ENCODE measurements around the gene LIN37. TPM values are rescaled to one million over a fixed set of nuclear protein-coding genes. Genes with fewer than 3 reads are reported as not detected.
A peak's percentile ranks its signal among the peaks of the same experiment; 100 is the strongest.

The LIN37 gene, protein sequence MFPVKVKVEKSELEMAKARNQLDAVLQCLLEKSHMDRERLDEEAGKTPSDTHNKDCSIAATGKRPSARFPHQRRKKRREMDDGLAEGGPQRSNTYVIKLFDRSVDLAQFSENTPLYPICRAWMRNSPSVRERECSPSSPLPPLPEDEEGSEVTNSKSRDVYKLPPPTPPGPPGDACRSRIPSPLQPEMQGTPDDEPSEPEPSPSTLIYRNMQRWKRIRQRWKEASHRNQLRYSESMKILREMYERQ
- total RNA-seq: 1 to 10 TPM; 3.2 to 8.2 (median 4.9) TPM
- long read RNA-seq, partial matches to known transcripts: 1 of 1 reads
- long read RNA-seq, other reads (novel, unspliced or antisense): 0 of 1 reads

DNA sequence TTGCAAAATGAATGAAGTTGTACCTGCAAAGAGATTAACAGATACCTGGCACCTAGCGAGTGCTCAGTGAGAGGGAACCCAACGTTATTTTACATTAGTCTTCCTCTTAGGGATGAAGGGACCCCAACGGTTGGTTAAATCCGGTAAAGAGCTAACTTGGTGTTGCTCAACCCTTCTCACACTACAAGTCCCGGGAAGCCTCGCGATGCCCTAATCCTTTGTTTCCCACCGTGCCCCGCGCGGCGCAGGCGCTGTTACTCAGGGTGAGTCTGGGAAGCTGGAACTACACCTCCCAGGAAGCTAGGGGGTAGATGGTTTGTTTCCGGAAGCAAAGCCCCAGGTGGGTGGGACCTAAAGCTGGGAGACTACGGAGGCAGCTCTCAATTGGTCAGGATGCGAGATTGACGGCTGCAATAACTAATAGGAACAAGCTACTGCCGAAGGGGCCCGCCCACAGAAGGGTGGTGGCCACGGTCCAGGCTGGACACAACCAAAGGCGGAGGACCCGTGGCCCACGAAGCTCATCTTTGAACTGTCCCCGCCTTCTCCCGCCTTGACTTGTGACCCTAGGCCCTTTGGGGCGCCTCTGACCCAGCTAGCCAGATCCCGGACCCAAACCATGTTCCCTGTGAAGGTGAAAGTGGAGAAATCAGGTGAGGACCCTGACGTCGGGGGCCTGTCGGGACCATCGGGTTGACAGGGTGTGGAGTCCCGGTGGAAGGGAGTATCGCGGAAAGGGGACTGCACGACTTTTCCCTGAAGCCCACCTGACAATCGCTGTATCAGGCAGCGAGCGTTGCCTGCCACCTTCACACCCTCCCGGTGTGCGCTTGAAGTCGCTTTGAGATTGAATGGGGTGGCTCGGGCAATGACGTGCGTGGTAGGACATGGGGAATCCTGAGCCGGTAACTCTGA is at the start of gene LIN37:
Gene LIN37 (plus strand): TSS at position 471 of the 915 bp plus-strand sequence. CDS start 149 bp downstream, at position 620.
- under 1% methylated on average over 32 of the region's 45 CpGs for WGBS (ENCODE audit: insufficient coverage, low coverage, low lambda C conversion rate, missing lambda C conversion rate)
- TF ChIP-seq, protein P1, sequence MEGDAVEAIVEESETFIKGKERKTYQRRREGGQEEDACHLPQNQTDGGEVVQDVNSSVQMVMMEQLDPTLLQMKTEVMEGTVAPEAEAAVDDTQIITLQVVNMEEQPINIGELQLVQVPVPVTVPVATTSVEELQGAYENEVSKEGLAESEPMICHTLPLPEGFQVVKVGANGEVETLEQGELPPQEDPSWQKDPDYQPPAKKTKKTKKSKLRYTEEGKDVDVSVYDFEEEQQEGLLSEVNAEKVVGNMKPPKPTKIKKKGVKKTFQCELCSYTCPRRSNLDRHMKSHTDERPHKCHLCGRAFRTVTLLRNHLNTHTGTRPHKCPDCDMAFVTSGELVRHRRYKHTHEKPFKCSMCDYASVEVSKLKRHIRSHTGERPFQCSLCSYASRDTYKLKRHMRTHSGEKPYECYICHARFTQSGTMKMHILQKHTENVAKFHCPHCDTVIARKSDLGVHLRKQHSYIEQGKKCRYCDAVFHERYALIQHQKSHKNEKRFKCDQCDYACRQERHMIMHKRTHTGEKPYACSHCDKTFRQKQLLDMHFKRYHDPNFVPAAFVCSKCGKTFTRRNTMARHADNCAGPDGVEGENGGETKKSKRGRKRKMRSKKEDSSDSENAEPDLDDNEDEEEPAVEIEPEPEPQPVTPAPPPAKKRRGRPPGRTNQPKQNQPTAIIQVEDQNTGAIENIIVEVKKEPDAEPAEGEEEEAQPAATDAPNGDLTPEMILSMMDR (IDR thresholded peaks at IDR 0.05): peak in 2 of 4 donors; percentile 19 to 25
- peak; percentile 93 for TF ChIP-seq POLR2A (IDR thresholded peaks at IDR 0.05)
- DNase-seq (peak; percentile 99 to 100 (median 99)), ATAC-seq (peak; percentile 76 to 87 (median 84))
- Histone ChIP-seq H3K4me1 (peaks cover 0 to 29% (median 17%) of the 10 kb centered on the region in 4 donors), H3K27me3 (no peaks in the 10 kb centered on the region), H3K4me3 (peak within 1 kb of the TSS; percentile 62 to 98 (median 86)), H3K36me3 (peaks cover 0 to 11% (median 4%) of the 10 kb centered on the region in 4 donors), H3K9me3 (no peaks in the 10 kb centered on the region), H3K27ac (peak within 1 kb of the TSS; percentile 40 to 60 (median 59))
- intact Hi-C loops (cut with DNase I): no loop called here

DNA sequence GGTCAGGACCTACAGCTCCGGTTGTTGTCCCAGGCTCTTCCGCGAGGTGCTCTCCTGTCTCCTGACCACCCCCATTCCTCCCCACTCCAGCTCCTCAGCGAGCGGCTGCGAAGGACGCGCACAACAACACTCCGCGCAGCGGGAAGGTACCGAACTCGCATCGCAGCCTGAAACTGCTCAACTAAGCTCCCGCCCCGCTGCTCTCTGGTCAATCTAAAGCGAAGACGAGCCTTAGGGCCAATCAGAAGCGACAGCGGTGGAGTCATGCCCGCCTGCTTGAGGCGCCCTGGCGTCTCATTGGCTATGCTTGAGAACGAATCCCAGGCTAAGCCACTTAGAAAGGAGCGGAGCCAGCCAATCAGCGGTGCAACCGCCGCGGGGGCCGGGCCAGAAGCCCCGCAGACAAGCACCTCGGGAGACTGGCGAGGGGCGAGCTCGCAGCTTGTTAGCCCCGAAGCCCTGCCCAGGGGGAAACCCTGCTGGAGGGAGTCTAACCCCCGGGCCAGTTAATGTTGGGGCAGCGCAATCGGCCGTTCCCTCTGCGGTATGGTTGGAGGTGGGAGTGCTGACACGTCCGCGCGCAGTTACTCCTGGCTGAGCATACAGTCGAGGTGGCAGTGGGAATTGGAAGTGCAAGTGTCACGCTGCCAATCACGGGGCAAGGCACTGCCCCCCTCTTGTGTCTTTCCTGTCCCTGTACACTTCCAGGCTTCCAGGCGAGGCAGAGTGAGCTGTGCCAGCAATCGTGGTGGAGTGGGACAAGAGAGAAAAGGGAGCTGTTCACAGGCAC is 46.0 kb upstream of the LIN37 start:
- DNase-seq (peak; percentile 94 to 96 (median 95)), ATAC-seq (peak; percentile 99 to 100 (median 99))
- no peaks in the 10 kb centered on the region for H3K4me1 ChIP-seq
- no peaks in the 10 kb centered on the region for H3K27me3 ChIP-seq
- H3K36me3 ChIP-seq: no peaks in the 10 kb centered on the region
- peak overlapping the region; percentile 31 to 59 (median 52) for H3K4me3 ChIP-seq
- H3K9me3 ChIP-seq: no peaks in the 10 kb centered on the region
- WGBS (ENCODE audit: insufficient coverage, low coverage, low lambda C conversion rate, missing lambda C conversion rate): 1% methylated on average over 30 of the region's 50 CpGs
- intact Hi-C loops (cut with DNase I): no loop called here
- H3K27ac ChIP-seq: no peak overlapping the region
- peak; percentile 14 for TF ChIP-seq POLR2A (IDR thresholded peaks at IDR 0.05)
- TF ChIP-seq, protein P1 (IDR thresholded peaks at IDR 0.05): no peak

DNA sequence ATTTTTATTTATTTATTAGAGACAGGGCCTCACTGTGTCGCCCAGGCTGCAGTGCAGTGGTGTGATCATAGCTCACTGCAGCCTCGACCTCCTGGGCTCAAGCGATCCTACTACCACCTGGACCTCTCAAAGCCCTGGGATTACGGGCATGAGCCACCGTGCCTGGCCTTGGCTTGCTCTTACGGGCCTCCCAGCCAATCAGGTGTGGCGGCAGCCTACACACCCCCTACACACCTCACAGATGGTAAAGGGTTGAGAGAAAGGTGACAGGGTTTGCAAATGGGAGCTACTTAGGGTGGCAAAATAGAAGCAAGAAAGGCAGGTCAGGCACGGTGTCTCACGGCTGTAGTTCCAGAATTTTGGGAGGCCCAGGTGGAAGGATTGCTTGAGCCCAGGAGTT is 45.0 kb upstream of the LIN37 start:
- no peaks in the 10 kb centered on the region for H3K27me3 ChIP-seq
- TF ChIP-seq POLR2A (IDR thresholded peaks at IDR 0.05): no peak
- TF ChIP-seq, protein P1 (IDR thresholded peaks at IDR 0.05): no peak
- WGBS (ENCODE audit: insufficient coverage, low coverage, low lambda C conversion rate, missing lambda C conversion rate): 63% methylated on average over 6 of the region's 9 CpGs
- H3K27ac ChIP-seq: no peak overlapping the region
- H3K9me3 ChIP-seq: no peaks in the 10 kb centered on the region
- H3K4me3 ChIP-seq: no peak overlapping the region
- H3K36me3 ChIP-seq: no peaks in the 10 kb centered on the region
- no peak for DNase-seq
- intact Hi-C loops (cut with DNase I): no loop called here
- no peaks in the 10 kb centered on the region for H3K4me1 ChIP-seq
- no peak for ATAC-seq

DNA sequence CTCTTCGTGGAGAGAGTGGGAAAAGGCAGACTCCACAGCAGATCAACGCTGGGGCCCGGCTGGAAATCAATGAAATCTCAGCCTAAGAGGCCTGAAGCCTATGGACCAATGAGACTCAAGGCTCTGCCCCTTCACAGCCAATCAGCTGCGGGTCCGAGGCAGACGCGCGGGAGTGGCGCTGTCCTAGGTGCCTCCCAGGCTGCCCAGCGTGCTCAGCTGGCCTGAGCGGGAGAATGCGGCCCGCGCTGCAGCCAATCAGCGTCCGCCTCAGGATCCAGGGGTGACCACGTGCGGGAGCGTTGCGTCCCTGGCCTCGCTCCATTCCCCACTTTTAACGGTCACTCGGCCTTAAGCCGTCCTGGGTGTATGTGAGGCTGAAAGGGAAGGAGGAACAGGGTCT is 44.2 kb upstream of the LIN37 start, which contains the start of gene ZBTB32:
Gene ZBTB32 (plus strand): TSS at position 341 of the 400 bp plus-strand sequence. CDS start 10,069 bp downstream, outside the sequence.
- 20% methylated on average over 1 of the region's 24 CpGs for WGBS (ENCODE audit: insufficient coverage, low coverage, low lambda C conversion rate, missing lambda C conversion rate)
- TF ChIP-seq POLR2A (IDR thresholded peaks at IDR 0.05): no peak
- TF ChIP-seq, protein P1 (IDR thresholded peaks at IDR 0.05): no peak
- no peaks in the 10 kb centered on the region for H3K9me3 ChIP-seq
- intact Hi-C loops (cut with DNase I): no loop called here
- H3K27ac ChIP-seq: no peak within 1 kb of the TSS
- no peaks in the 10 kb centered on the region for H3K36me3 ChIP-seq
- ATAC-seq: no peak
- no peak for DNase-seq
- H3K4me3 ChIP-seq: no peak within 1 kb of the TSS
- H3K4me1 ChIP-seq: no peaks in the 10 kb centered on the region
- H3K27me3 ChIP-seq: no peaks in the 10 kb centered on the region

All from right lobe of liver (tissue), 6 donors.